HL-60 (cell line): Measurements from ENCODE around the gene CACNA2D1.

Experiments used
- DNase-seq, 2 experiments: peaks; one replicate each; pipeline ENCODE4 v3.0.0-alpha.2; 2010 to 2020; ENCODE audit warnings: low read depth in 1 of 2, low spot score in 1 of 2
- H3K27ac ChIP-seq: fragments of 250-450 bp; sonication (Bioruptor Pico); replicated peaks from 2 replicates; pipeline ENCODE4 v1.5.1; 2020; ENCODE audit warnings: mild to moderate bottlenecking, moderate library complexity
- H3K27me3 ChIP-seq: fragments of 250-450 bp; sonication (Bioruptor Pico); 2 replicates; pipeline ENCODE4 v1.5.1; 2021; ENCODE audit warnings: mild to moderate bottlenecking, moderate library complexity; ENCODE audit not compliant: insufficient read depth, poor library complexity, severe bottlenecking
- H3K4me3 ChIP-seq: replicated peaks from 2 replicates; pipeline ENCODE4 v1.5.1; 2011; ENCODE audit warnings: mild to moderate bottlenecking, control low read depth, low read length; ENCODE audit not compliant: insufficient read depth
- CTCF ChIP-seq: IDR thresholded peaks from one replicate; pipeline ENCODE4 v1.5.1; 2011; ENCODE audit warnings: low read length, control low read depth, inconsistent platforms; ENCODE audit not compliant: insufficient read depth
- GABPA ChIP-seq: IDR thresholded peaks from 2 replicates; pipeline ENCODE4 v1.6.1; 2012; ENCODE audit warnings: low read depth
- POLR2AphosphoS5 ChIP-seq: IDR thresholded peaks from 2 replicates; pipeline ENCODE4 v1.6.1; 2012; ENCODE audit warnings: low read depth
- REST ChIP-seq: IDR thresholded peaks from 2 replicates; pipeline ENCODE4 v1.6.1; 2012; ENCODE audit warnings: low read depth; ENCODE audit not compliant: insufficient replicate concordance
- SPI1 ChIP-seq: IDR thresholded peaks from 2 replicates; pipeline ENCODE4 v1.6.1; 2012; ENCODE audit warnings: low read depth, mild to moderate bottlenecking, borderline replicate concordance

Gene CACNA2D1

GRCh38 chr7:82224529-82224928 lies 219.0 kb downstream of the CACNA2D1 start:
- H3K27me3 ChIP-seq: no peaks in the 10 kb centered on the region
- DNase-seq: no peak
- TF ChIP-seq SPI1 (no peak), CTCF (no peak), POLR2AphosphoS5 (no peak)
- H3K4me3 ChIP-seq: no peak overlapping the region
- H3K27ac ChIP-seq: no peak overlapping the region

GRCh38 chr7:82223580-82223979 lies 220.0 kb downstream of the CACNA2D1 start:
- DNase-seq: no peak
- TF ChIP-seq REST (no peak), POLR2AphosphoS5 (no peak), GABPA (no peak), CTCF (no peak), SPI1 (no peak)
- no peaks in the 10 kb centered on the region for H3K27me3 ChIP-seq
- no peak overlapping the region for H3K27ac ChIP-seq
- H3K4me3 ChIP-seq: no peak overlapping the region

GRCh38 chr7:82221152-82221674 lies 222.4 kb downstream of the CACNA2D1 start:
- TF ChIP-seq SPI1 (no peak), GABPA (no peak), REST (no peak), CTCF (no peak), POLR2AphosphoS5 (no peak)
- DNase-seq: no peak
- no peak overlapping the region for H3K4me3 ChIP-seq
- H3K27me3 ChIP-seq: no peaks in the 10 kb centered on the region
- H3K27ac ChIP-seq: no peak overlapping the region

GRCh38 chr7:82212466-82212865 lies 231.1 kb downstream of the CACNA2D1 start:
- Histone ChIP-seq H3K27me3 (no peaks in the 10 kb centered on the region), H3K4me3 (no peak overlapping the region), H3K27ac (no peak overlapping the region)
- no peak for DNase-seq
- TF ChIP-seq REST (no peak), SPI1 (no peak), CTCF (no peak), GABPA (no peak), POLR2AphosphoS5 (no peak)
